SU-DHL-6 (cell line): ENCODE measurements around the gene GNPTG.

ENCODE experiments used
- H2AFZ ChIP-seq: fragments of 200-600 bp; sonication (generic); 2 replicates; pipeline ENCODE4 v1.6.1; 2014; ENCODE audit warnings: low read depth, mild to moderate bottlenecking, moderate library complexity, mixed read lengths, antibody characterized with exemption, low read length; ENCODE audit not compliant: severe bottlenecking
- H3F3A ChIP-seq: fragments of 200-600 bp; shearing (Covaris generic); 2 replicates; pipeline ENCODE4 v1.6.0; 2016; ENCODE audit warnings: antibody characterized with exemption, mild to moderate bottlenecking; ENCODE audit not compliant: insufficient read depth
- H3K27ac ChIP-seq: fragments of 200-600 bp; sonication (generic); 2 replicates; pipeline ENCODE4 v1.5.1; 2016; ENCODE audit warnings: low read depth, mild to moderate bottlenecking, low read length, moderate library complexity, mixed read lengths
- H3K27me3 ChIP-seq: fragments of 200-600 bp; sonication (generic), shearing (Covaris generic); 2 replicates; pipeline ENCODE4 v1.6.0; 2014; ENCODE audit warnings: mild to moderate bottlenecking, low read length
- H3K36me3 ChIP-seq: fragments of 200-600 bp; sonication (generic); 2 replicates; pipeline ENCODE4 v1.6.1; 2014; ENCODE audit warnings: mild to moderate bottlenecking, low read length, mixed read lengths
- H3K4me2 ChIP-seq: fragments of 300-600, 200-600 bp; shearing (Covaris generic), sonication (generic); 2 replicates; pipeline ENCODE4 v1.6.0; 2014; ENCODE audit warnings: low read length, low read depth, mild to moderate bottlenecking; ENCODE audit not compliant: poor library complexity, severe bottlenecking
- H3K4me3 ChIP-seq: fragments of 200-600 bp; sonication (generic); 2 replicates; pipeline ENCODE4 v1.5.1; 2014; ENCODE audit warnings: antibody characterized with exemption, low read length, mild to moderate bottlenecking, mixed read lengths; ENCODE audit not compliant: insufficient read depth, poor library complexity, severe bottlenecking
- H3K79me2 ChIP-seq: fragments of 200-600 bp; sonication (generic); 2 replicates; pipeline ENCODE4 v1.6.1; 2014; ENCODE audit warnings: mild to moderate bottlenecking, low read length, moderate library complexity; ENCODE audit not compliant: insufficient read depth
- H3K9ac ChIP-seq: fragments of 200-600 bp; sonication (generic); 2 replicates; pipeline ENCODE4 v1.7.0; 2014; ENCODE audit warnings: mild to moderate bottlenecking, low read length
- H3K9me2 ChIP-seq: fragments of 200-600 bp; sonication (generic); replicated peaks from 2 replicates; pipeline ENCODE4 v1.6.1; 2014; ENCODE audit warnings: low read length; ENCODE audit not compliant: insufficient read depth
- H3K9me3 ChIP-seq: fragments of 200-600 bp; sonication (generic); 2 replicates; pipeline ENCODE4 v1.6.1; 2014; ENCODE audit warnings: low read length, mixed read lengths; ENCODE audit not compliant: insufficient read depth
- H4K20me1 ChIP-seq: fragments of 200-600 bp; sonication (generic); 2 replicates; pipeline ENCODE4 v1.6.1; 2014; ENCODE audit warnings: low read depth, mild to moderate bottlenecking, antibody characterized with exemption, low read length, moderate library complexity, mixed read lengths
- CTCF ChIP-seq: fragments of 200-600 bp; sonication (generic); IDR thresholded peaks from one replicate; pipeline ENCODE4 v1.5.1; 2017; ENCODE audit warnings: antibody characterized with exemption, mild to moderate bottlenecking, low read length, moderate library complexity; ENCODE audit not compliant: insufficient read depth, poor library complexity, severe bottlenecking
- EZH2phosphoT487 ChIP-seq: fragments of 200-600 bp; sonication (generic), shearing (Covaris generic); conservative IDR thresholded peaks from 2 replicates; pipeline ENCODE4 v1.6.1; 2018; ENCODE audit warnings: mild to moderate bottlenecking, antibody characterized with exemption, low read length, moderate library complexity, mixed read lengths

The GNPTG gene

GRCh38 chr16:1323296-1324239 is 28.2 kb upstream of the GNPTG start:
- 0 out of 2 replicates have a peak, but pooled peaks cover 4% of the 10 kb centered on the region for H3F3A ChIP-seq
- H3K9me2 ChIP-seq = no peaks in the 10 kb centered on the region
- H2AFZ ChIP-seq = no peak overlapping the region
- no peaks in the 10 kb centered on the region for H3K27me3 ChIP-seq
- H4K20me1 ChIP-seq = no peaks in the 10 kb centered on the region
- H3K36me3 ChIP-seq = no peaks in the 10 kb centered on the region
- no peak overlapping the region for H3K4me2 ChIP-seq
- H3K9me3 ChIP-seq = no peaks in the 10 kb centered on the region
- no peak overlapping the region for H3K4me3 ChIP-seq
- no peak overlapping the region for H3K9ac ChIP-seq
- no peaks in the 10 kb centered on the region for H3K79me2 ChIP-seq
- H3K27ac ChIP-seq = no peak overlapping the region
- TF ChIP-seq EZH2phosphoT487 (no peak), CTCF (no peak)

DNA sequence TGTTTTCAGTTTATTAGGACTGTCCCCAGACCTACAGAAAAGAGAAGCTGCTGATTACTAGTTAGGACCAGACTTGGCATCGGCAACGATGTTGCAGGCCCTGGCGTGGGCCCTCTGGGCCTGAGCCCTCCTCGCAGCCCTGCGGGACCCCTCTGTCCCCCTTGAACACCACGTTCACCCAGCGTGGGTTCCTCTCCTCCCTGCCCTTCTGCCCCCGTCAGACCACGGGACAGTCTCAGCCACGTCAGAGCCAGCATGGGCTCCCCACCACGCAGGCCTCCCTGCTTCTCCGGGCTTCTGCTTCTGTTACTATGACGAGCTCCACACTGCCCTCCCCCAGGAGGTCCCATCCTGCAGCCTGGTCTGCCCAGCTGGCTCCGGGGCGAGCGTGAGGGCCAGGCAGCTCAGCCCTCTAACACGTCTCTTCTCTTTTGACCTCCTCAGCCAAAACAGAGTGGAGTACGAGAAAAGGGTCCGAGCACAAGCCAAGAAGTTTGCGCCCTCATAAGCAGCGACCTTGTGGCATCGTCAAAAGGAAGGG is 27.4 kb upstream of the GNPTG start:
- H3K79me2 ChIP-seq = no peaks in the 10 kb centered on the region
- no peaks in the 10 kb centered on the region for H4K20me1 ChIP-seq
- no peaks in the 10 kb centered on the region for H3K9me3 ChIP-seq
- H3K27ac ChIP-seq = no peak overlapping the region
- H3F3A ChIP-seq = 0 out of 2 replicates have a peak, but pooled peaks cover 4% of the 10 kb centered on the region
- no peak overlapping the region for H3K4me3 ChIP-seq
- no peak overlapping the region for H2AFZ ChIP-seq
- no peak for TF ChIP-seq CTCF
- no peak for TF ChIP-seq EZH2phosphoT487
- no peaks in the 10 kb centered on the region for H3K36me3 ChIP-seq
- H3K9ac ChIP-seq = no peak overlapping the region
- no peaks in the 10 kb centered on the region for H3K27me3 ChIP-seq
- no peaks in the 10 kb centered on the region for H3K9me2 ChIP-seq
- no peak overlapping the region for H3K4me2 ChIP-seq

GRCh38 chr16:1325261-1325660 is 26.5 kb upstream of the GNPTG start:
- H3K4me3 ChIP-seq = no peak overlapping the region

More at GRCh38 chr16:1325261-1325660, 26.5 kb upstream of the GNPTG start:
- H3K27me3 ChIP-seq = no peaks in the 10 kb centered on the region
- H3K36me3 ChIP-seq = no peaks in the 10 kb centered on the region
- no peak overlapping the region for H3K27ac ChIP-seq
- no peaks in the 10 kb centered on the region for H4K20me1 ChIP-seq
- H3K79me2 ChIP-seq = no peaks in the 10 kb centered on the region
- H2AFZ ChIP-seq = no peak overlapping the region
- H3K9ac ChIP-seq = no peak overlapping the region
- no peak overlapping the region for H3K4me2 ChIP-seq
- no peaks in the 10 kb centered on the region for H3K9me3 ChIP-seq
- 0 out of 2 replicates have a peak, but pooled peaks cover 4% of the 10 kb centered on the region for H3F3A ChIP-seq
- no peaks in the 10 kb centered on the region for H3K9me2 ChIP-seq
- TF ChIP-seq CTCF (no peak), EZH2phosphoT487 (no peak)
